Urinary bladder (tissue), 4 donors: ENCODE measurements around the gene LEPROT. TPM values are rescaled to one million over a fixed set of nuclear protein-coding genes. Genes with fewer than 3 reads are reported as not detected.
"Not testable (repeated sequence)": the region's sequence is repeated elsewhere in the genome, so short reads cannot be mapped to it uniquely, and the experiment has no call there.

Experiments
- DNase-seq: peaks from one replicate; pipeline ENCODE4 v3.0.0-alpha.2; 2015; ENCODE audit errors: extremely low spot score
- H3K27ac ChIP-seq: one replicate; pipeline ENCODE4 v1.5.1; 2013; ENCODE audit warnings: low read depth, mild to moderate bottlenecking, moderate library complexity
- H3K36me3 ChIP-seq: one replicate; pipeline ENCODE4 v1.6.1; 2013; ENCODE audit warnings: mild to moderate bottlenecking, moderate library complexity; ENCODE audit not compliant: insufficient read depth
- H3K4me1 ChIP-seq: one replicate; pipeline ENCODE4 v1.6.1; 2013; ENCODE audit warnings: mild to moderate bottlenecking, moderate library complexity; ENCODE audit not compliant: insufficient read depth
- H3K4me3 ChIP-seq: one replicate; pipeline ENCODE4 v1.5.1; 2013; ENCODE audit warnings: low read depth, low read length
- WGBS: extraction: QIAGEN DNeasy Blood & Tissue Kit; methylation state at CpG from one replicate; pipeline ENCODE4 v1.1.7; 2013; 5-methylcytosine and 5-hydroxymethylcytosine counted together
- polyA plus RNA-seq: library from polyadenylated mRNA; stranded (reverse); fragments of 200-250 nt; gene quantifications from one replicate; pipeline ENCODE4 v1.2.3, GENCODE V29; 2013
- total RNA-seq: library from RNA; depleted of rRNA; stranded (reverse); fragments of >200 nt; gene quantifications from one replicate; pipeline ENCODE4 v1.2.3, GENCODE V29; 2014
- donor health status: healthy with polysubstance abuse.
- donor health status: healthy.

Gene LEPROT
- total and polyA plus RNA-seq, 2 donors = 74.5 to 85.0 TPM

- 85% methylated on average over 3 of the region's 3 CpGs for WGBS
- no peak for DNase-seq
- Histone ChIP-seq H3K4me3 (no peak overlapping the region), H3K4me1 (no peaks in the 10 kb centered on the region), H3K27ac (no peak overlapping the region), H3K36me3 (peaks cover 5% of the 10 kb centered on the region)
These were observed 14.3 kb downstream of the LEPROT start for GRCh38 chr1:65434760-65435159.

DNA sequence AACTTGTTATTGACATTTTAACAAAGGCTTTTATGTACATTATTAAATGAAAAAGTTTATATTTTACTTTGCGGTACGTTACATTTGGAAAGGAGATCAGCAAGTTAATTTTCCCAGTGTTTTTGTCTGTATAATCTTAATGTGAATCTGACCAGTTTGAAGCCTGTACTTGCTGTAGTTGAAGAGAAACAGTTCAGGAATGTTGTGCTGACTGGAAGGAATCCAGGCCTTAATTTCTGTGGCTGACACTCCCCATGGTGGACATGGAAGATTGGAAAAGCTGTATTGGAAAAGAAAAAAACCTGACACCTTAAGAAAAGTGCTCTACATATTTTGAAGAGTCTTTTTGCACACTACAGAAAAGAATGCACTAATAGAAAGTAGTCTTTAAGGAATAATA is 15.5 kb downstream of the LEPROT start:
- Histone ChIP-seq H3K4me3 (no peak overlapping the region), H3K27ac (no peak overlapping the region), H3K4me1 (no peaks in the 10 kb centered on the region), H3K36me3 (peaks cover 5% of the 10 kb centered on the region)
- 20% methylated on average over 2 of the region's 2 CpGs for WGBS
- DNase-seq = no peak

- H3K4me3 ChIP-seq = no peak overlapping the region
- WGBS = 93% methylated on average over 7 of the region's 7 CpGs
- DNase-seq = no peak
- H3K4me1 ChIP-seq = no peaks in the 10 kb centered on the region
- H3K36me3 ChIP-seq = peaks cover 3% of the 10 kb centered on the region
- no peak overlapping the region for H3K27ac ChIP-seq
These were observed 17.1 kb downstream of the LEPROT start for GRCh38 chr1:65437616-65438015.

- H3K36me3 ChIP-seq = no peaks in the 10 kb centered on the region
- H3K27ac ChIP-seq = no peak overlapping the region
- WGBS = 88% methylated on average over 12 of the region's 12 CpGs
These were observed 19.9 kb downstream of the LEPROT start for GRCh38 chr1:65440322-65440900.

GRCh38 chr1:65440915-65441314 is 20.4 kb downstream of the LEPROT start:
- Histone ChIP-seq H3K4me3 (no peak overlapping the region), H3K36me3 (no peaks in the 10 kb centered on the region), H3K27ac (no peak overlapping the region), H3K4me1 (no peaks in the 10 kb centered on the region)
- WGBS = 67% methylated on average over 1 of the region's 1 CpG
- no peak for DNase-seq

More at GRCh38 chr1:65440322-65440900, 19.9 kb downstream of the LEPROT start:
- DNase-seq = no peak
- Histone ChIP-seq H3K4me3 (no peak overlapping the region), H3K4me1 (no peaks in the 10 kb centered on the region)

DNA sequence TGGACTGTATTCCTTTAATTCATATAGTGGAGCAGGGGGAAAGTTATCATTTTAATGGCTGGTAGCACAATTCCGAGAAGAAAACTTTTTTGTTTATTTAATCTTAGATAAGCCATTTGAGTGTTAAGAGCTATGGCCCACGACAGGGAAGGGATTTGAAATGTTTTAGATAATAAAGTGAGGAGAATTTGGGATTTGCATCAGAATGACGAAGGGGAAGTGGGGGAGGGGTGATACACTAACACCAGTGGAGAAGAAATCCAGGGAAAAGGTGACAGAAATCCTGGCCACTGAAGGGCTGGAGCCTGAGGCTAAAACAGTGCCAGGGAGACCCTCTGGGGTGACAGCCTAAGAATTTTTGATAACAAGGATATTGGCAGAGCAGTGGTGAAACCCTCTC is 21.0 kb downstream of the LEPROT start:
- Histone ChIP-seq H3K4me1 (no peaks in the 10 kb centered on the region), H3K4me3 (no peak overlapping the region), H3K36me3 (no peaks in the 10 kb centered on the region), H3K27ac (no peak overlapping the region)
- 24% methylated on average over 3 of the region's 3 CpGs for WGBS
- no peak for DNase-seq

GRCh38 chr1:65442442-65442841 is 22.0 kb downstream of the LEPROT start:
- no peak for DNase-seq
- no peak overlapping the region for H3K4me3 ChIP-seq
- no peak overlapping the region for H3K27ac ChIP-seq
- WGBS = 84% methylated on average over 1 of the region's 1 CpG
- no peaks in the 10 kb centered on the region for H3K36me3 ChIP-seq
- H3K4me1 ChIP-seq = no peaks in the 10 kb centered on the region

GRCh38 chr1:65443647-65444046 is 23.2 kb downstream of the LEPROT start:
- no peak overlapping the region for H3K4me3 ChIP-seq
- 95% methylated on average over 2 of the region's 2 CpGs for WGBS
- no peak for DNase-seq
- H3K36me3 ChIP-seq = no peaks in the 10 kb centered on the region
- H3K27ac ChIP-seq = no peak overlapping the region
- H3K4me1 ChIP-seq = no peaks in the 10 kb centered on the region

DNA sequence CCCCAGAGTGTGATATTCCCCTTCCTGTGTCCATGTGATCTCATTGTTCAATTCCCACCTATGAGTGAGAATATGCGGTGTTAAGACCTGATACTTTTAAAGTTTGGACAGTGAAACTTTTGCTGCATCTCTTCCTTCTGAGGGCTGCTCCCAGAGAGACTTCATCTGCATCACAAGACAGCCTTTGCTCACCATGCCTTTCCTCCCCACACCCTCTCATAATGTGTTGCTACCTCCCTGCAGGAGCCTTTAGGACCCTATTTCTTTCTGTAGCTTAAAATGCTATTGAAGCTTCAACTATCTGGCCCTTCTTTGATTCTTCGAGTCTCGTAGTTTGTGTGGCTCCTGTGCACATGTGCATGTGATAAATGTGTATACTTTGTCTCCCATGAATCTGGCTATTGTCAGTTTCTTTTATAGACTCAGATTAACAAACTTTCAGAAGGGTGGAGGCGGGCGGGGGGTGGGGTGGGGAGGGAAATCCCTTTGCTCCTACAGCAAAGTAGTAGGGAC is 23.7 kb downstream of the LEPROT start:
- H3K4me3 ChIP-seq = no peak overlapping the region
- H3K27ac ChIP-seq = no peak overlapping the region
- H3K36me3 ChIP-seq = no peaks in the 10 kb centered on the region
- WGBS = 60% methylated on average over 5 of the region's 5 CpGs
- no peaks in the 10 kb centered on the region for H3K4me1 ChIP-seq
- no peak for DNase-seq

- no peaks in the 10 kb centered on the region for H3K4me1 ChIP-seq
- no peak for DNase-seq
- H3K36me3 ChIP-seq = no peaks in the 10 kb centered on the region
- WGBS = 95% methylated on average over 1 of the region's 1 CpG
- H3K27ac ChIP-seq = no peak overlapping the region
- no peak overlapping the region for H3K4me3 ChIP-seq
These were observed 25.4 kb downstream of the LEPROT start for GRCh38 chr1:65445837-65446236.

- no peak for DNase-seq
- no peak overlapping the region for H3K27ac ChIP-seq
- WGBS = 92% methylated on average over 4 of the region's 4 CpGs
- H3K36me3 ChIP-seq = no peaks in the 10 kb centered on the region
- H3K4me3 ChIP-seq = no peak overlapping the region
- no peaks in the 10 kb centered on the region for H3K4me1 ChIP-seq
These were observed 28.9 kb downstream of the LEPROT start for GRCh38 chr1:65449214-65449823.

DNA sequence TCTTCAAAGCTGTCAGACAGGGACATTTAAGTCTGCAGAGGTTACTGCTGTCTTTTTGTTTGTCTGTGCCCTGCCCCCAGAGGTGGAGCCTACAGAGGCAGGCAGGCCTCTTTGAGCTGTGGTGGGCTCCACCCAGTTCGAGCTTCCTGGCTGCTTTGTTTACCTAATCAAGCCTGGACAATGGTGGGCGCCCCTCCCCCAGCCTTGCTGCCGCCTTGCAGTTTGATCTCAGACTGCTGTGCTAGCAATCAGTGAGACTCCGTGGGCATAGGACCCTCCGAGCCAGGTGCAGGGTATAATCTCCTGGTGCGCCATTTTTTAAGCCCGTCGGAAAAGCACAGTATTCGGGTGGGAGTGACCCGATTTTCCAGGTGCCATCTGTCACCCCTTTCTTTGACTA is 35.2 kb downstream of the LEPROT start:
- not testable (repeated sequence) for H3K4me1 ChIP-seq, DNase-seq, H3K27ac ChIP-seq, H3K4me3 ChIP-seq, H3K36me3 ChIP-seq
- 90% methylated on average over 10 of the region's 10 CpGs for WGBS

DNA sequence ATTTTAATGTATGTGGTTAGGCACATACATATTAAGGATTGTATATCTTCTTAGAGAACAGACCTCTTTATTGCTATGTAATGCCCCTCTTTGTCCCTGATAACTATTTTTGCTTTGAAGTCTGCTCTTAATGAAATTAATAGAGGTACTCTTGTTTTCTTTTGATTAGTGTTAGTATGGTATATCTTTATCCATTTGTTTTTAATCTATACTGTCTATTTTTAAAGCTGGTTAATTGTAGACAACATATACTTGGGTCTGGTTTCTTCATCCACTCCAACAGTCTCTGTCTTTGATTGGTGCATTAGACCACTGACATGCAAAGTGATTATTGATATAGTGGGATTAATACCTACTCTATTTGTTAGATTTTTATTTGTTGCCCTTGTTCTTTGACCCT is 36.0 kb downstream of the LEPROT start:
- Histone ChIP-seq H3K27ac (no peak overlapping the region), H3K36me3 (no peaks in the 10 kb centered on the region), H3K4me3 (no peak overlapping the region), H3K4me1 (no peaks in the 10 kb centered on the region)
- no peak for DNase-seq

GRCh38 chr1:65457868-65458267 is 37.4 kb downstream of the LEPROT start:
- Histone ChIP-seq H3K36me3 (no peaks in the 10 kb centered on the region), H3K4me3 (no peak overlapping the region), H3K27ac (no peak overlapping the region), H3K4me1 (no peaks in the 10 kb centered on the region)
- no peak for DNase-seq
